Fibroblast of pulmonary artery (primary cell): ENCODE results near the gene PYGO2.

Experiments used
- DNase-seq: peaks from one replicate; pipeline ENCODE4 v3.0.0-alpha.2; 2010; ENCODE audit warnings: low read depth
- H3K4me3 ChIP-seq: replicated peaks from 2 replicates; pipeline ENCODE4 v1.5.1; 2011; ENCODE audit warnings: low read depth, mild to moderate bottlenecking, control low read depth, low read length, moderate library complexity
- CTCF ChIP-seq: IDR thresholded peaks from 2 replicates; pipeline ENCODE4 v1.5.1; 2011; ENCODE audit warnings: mild to moderate bottlenecking, control low read depth, low read length, inconsistent platforms; ENCODE audit errors: missing control alignments

The PYGO2 gene

GRCh38 chr1:154974102-154974807 is 12.7 kb upstream of the PYGO2 start, which contains the start of gene CKS1B:
Gene CKS1B, plus strand, starts transcription at chr1:154974681. Its CDS starts 65 bp downstream, at chr1:154974746.
- no peak for TF ChIP-seq CTCF
- H3K4me3 ChIP-seq: peak within 1 kb of the TSS; percentile 83
- DNase-seq: peak; percentile 100

GRCh38 chr1:154973344-154974101 is 11.9 kb upstream of the PYGO2 start:
- peak overlapping the region; percentile 83 for H3K4me3 ChIP-seq
- DNase-seq: peak; percentile 98
- peak; percentile 29 for TF ChIP-seq CTCF

GRCh38 chr1:154972517-154973343 is 11.1 kb upstream of the PYGO2 start:
- peak; percentile 98 for DNase-seq
- no peak for TF ChIP-seq CTCF
- peak overlapping the region; percentile 83 for H3K4me3 ChIP-seq

GRCh38 chr1:154972213-154972516 is 10.6 kb upstream of the PYGO2 start:
- no peak for TF ChIP-seq CTCF
- peak overlapping the region; percentile 83 for H3K4me3 ChIP-seq
- no peak for DNase-seq

- no peak for TF ChIP-seq CTCF
- DNase-seq: peak; percentile 35
- peak overlapping the region; percentile 83 for H3K4me3 ChIP-seq
These were observed 9.9 kb upstream of the PYGO2 start for GRCh38 chr1:154971341-154971998.

- peak within 1 kb of the TSS; percentile 83 for H3K4me3 ChIP-seq
- DNase-seq: peak; percentile 94
These were observed 9.2 kb upstream of the PYGO2 start, which contains the start of gene SHC1 for GRCh38 chr1:154970631-154971340. Gene SHC1, minus strand, starts transcription at chr1:154970747. Its CDS starts 221 bp downstream, at chr1:154970526.

More at GRCh38 chr1:154970631-154971340, 9.2 kb upstream of the PYGO2 start, which contains the start of gene SHC1:
- TF ChIP-seq CTCF: no peak
